ENCODE data around the gene ABHD16A.
A peak's percentile ranks its signal among the peaks of the same experiment; 100 is the strongest.

ABHD16A gene

GRCh38 chr6:31702819-31703716 is at the start of gene ABHD16A:
TSS of gene ABHD16A (minus strand) at chr6:31703324. CDS start at chr6:31703281, 43 bp downstream.
- peak; percentile 94 for DNase-seq

GRCh38 chr6:31752739-31753319 is 49.7 kb upstream of the ABHD16A start:
- no peak for DNase-seq

GRCh38 chr6:31750411-31751022 is 47.4 kb upstream of the ABHD16A start:
- no peak for DNase-seq

GRCh38 chr6:31749301-31750036 is 46.3 kb upstream of the ABHD16A start:
- DNase-seq, result no peak

GRCh38 chr6:31744422-31744821 is 41.3 kb upstream of the ABHD16A start:
- no peak for DNase-seq

- DNase-seq, result no peak
Observed at GRCh38 chr6:31742894-31743293, 39.8 kb upstream of the ABHD16A start.

- DNase-seq, result no peak
Observed at GRCh38 chr6:31741815-31742214, 38.7 kb upstream of the ABHD16A start.

- DNase-seq, result no peak
Observed at GRCh38 chr6:31740397-31741223, 37.5 kb upstream of the ABHD16A start.

- peak; percentile 92 for DNase-seq
Observed at GRCh38 chr6:31739639-31740396, 36.7 kb upstream of the ABHD16A start, which contains the start of gene MSH5. TSS of gene MSH5 (plus strand) at chr6:31740005. CDS start at chr6:31740467, 462 bp downstream.

- peak; percentile 87 for DNase-seq
Observed at GRCh38 chr6:31737991-31738979, 35.2 kb upstream of the ABHD16A start.

GRCh38 chr6:31737315-31737990 is 34.3 kb upstream of the ABHD16A start:
- peak; percentile 30 for DNase-seq

GRCh38 chr6:31736768-31737314 is 33.7 kb upstream of the ABHD16A start:
- DNase-seq, result no peak

- peak; percentile 83 for DNase-seq
Observed at GRCh38 chr6:31736021-31736767, 33.1 kb upstream of the ABHD16A start, which contains the start of gene CLIC1. TSS of gene CLIC1 (minus strand) at chr6:31736530. CDS start at chr6:31736300, 230 bp downstream.

- no peak for DNase-seq
Observed at GRCh38 chr6:31734821-31735406, 31.8 kb upstream of the ABHD16A start.

GRCh38 chr6:31734247-31734820 is 31.2 kb upstream of the ABHD16A start:
- no peak for DNase-seq

GRCh38 chr6:31733734-31734133 is 30.6 kb upstream of the ABHD16A start:
- DNase-seq, result no peak

- DNase-seq, result no peak
Observed at GRCh38 chr6:31732029-31732428, 28.9 kb upstream of the ABHD16A start.

Data from DMS79 (cell line).